Activated CD4-positive, alpha-beta T cell treated with anti-CD3 and anti-CD28 coated beads, Interleukin-2, amount 10 ng/mL, durations not matched to agents 7 days and 5 days (primary cell): ENCODE data around the gene RNF113A. TPM values are rescaled to one million over a fixed set of nuclear protein-coding genes. Genes with fewer than 3 reads are reported as not detected.
"Not testable (repeated sequence)": the region's sequence is repeated elsewhere in the genome, so short reads cannot be mapped to it uniquely, and the experiment has no call there.

Experiments used
- CTCF ChIA-PET: fragments of 350-600 bp; sonication (Branson Sonifier 250); formaldehyde crosslinking; loops from one replicate; lab custom pipeline; 2021; ENCODE audit warnings: antibody characterized with exemption; lab: Charles Lee
- POLR2A ChIA-PET: fragments of 350-600 bp; sonication (Branson Sonifier 250); formaldehyde crosslinking; loops from one replicate; lab custom pipeline; 2021; ENCODE audit warnings: antibody characterized with exemption; lab: Charles Lee
- DNase-seq: peaks from one replicate; pipeline ENCODE4 v3.0.0-alpha.2; 2020
- H3K27ac Mint-ChIP-seq: one replicate; pipeline ENCODE4 v1.8.0; 2021; ENCODE audit warnings: mild to moderate bottlenecking, moderate library complexity, mixed read lengths
- H3K27me3 Mint-ChIP-seq: one replicate; pipeline ENCODE4 v1.8.0; 2021; ENCODE audit warnings: mixed read lengths
- H3K36me3 Mint-ChIP-seq: one replicate; pipeline ENCODE4 v1.8.0; 2021; ENCODE audit warnings: low read depth, mixed read lengths
- H3K4me1 Mint-ChIP-seq: one replicate; pipeline ENCODE4 v1.8.0; 2021; ENCODE audit warnings: mixed read lengths
- H3K4me3 Mint-ChIP-seq: one replicate; pipeline ENCODE4 v1.8.0; 2021; ENCODE audit warnings: mild to moderate bottlenecking, moderate library complexity, mixed read lengths
- H3K9me3 Mint-ChIP-seq: one replicate; pipeline ENCODE4 v1.8.0; 2021; ENCODE audit warnings: mixed read lengths
- total RNA-seq, 2 experiments: library from RNA; stranded (reverse); gene quantifications; one replicate each; pipeline ENCODE4 v1.2.3, GENCODE V29; 2021

The RNF113A gene
- total RNA-seq, 2 experiments from 2014 or later, result 28.8 to 30.4 TPM

DNA sequence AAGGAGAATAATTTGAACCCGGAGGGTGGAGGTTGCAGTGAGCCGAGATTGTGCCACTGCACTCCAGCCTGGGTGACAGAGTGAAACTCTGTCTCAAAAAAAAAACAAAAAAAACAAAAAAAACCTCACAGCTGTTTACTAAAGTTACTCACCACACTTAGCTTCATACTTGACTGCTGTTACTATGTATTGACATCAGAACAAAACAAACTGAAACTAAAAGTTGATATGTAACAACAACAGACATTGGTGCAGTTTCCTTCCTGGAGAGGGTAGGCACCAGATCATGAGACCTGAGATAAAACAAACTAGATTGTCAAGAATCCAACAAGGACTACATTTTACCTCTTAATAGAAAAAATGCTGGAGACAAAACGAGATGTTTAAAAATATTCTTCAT is 49.8 kb downstream of the RNF113A start:
- POLR2A ChIA-PET, H3K36me3 Mint-ChIP-seq, H3K9me3 Mint-ChIP-seq, H3K27me3 Mint-ChIP-seq: not testable (repeated sequence)
- H3K27ac Mint-ChIP-seq, result peak overlapping the region; percentile 92
- peak overlapping the region; percentile 48 for H3K4me3 Mint-ChIP-seq
- peaks cover 18% of the 10 kb centered on the region for H3K4me1 Mint-ChIP-seq
- DNase-seq, result peak; percentile 32
- CTCF ChIA-PET, result interaction anchor here (1.1 kb wide), 1 partner anchor 23 kb away, joined by 4 read pairs; no protein-coding TSS in a partner anchor

Other genes starting within 250 kb of the RNF113A start
- gene SEPTIN6, start 178.6 kb downstream of the RNF113A start, total RNA-seq, result 100 to 1,000 TPM; 298 to 329 TPM
- 1 to 10 TPM; 3.1 to 3.3 TPM for gene SOWAHD, start 113.1 kb downstream of the RNF113A start, total RNA-seq
- 1,000 to 10,000 TPM; 1,629 to 1,903 TPM for gene RPL39, start 80.1 kb downstream of the RNF113A start, total RNA-seq
- gene UPF3B, start 18.8 kb downstream of the RNF113A start, total RNA-seq, result 10 to 100 TPM; 11.8 to 12.3 TPM
- 100 to 1,000 TPM in 1 of 2 experiments, 10 to 100 TPM in 1; 64.9 to 104 TPM for gene NDUFA1, start 99 bp upstream of the RNF113A start, total RNA-seq
- not detected for gene AKAP14, start 24.2 kb upstream of the RNF113A start, total RNA-seq
- gene NKAP, start 72.0 kb upstream of the RNF113A start, total RNA-seq, result 1 to 10 TPM; 7.3 to 8.4 TPM
- gene RHOXF2B, start 206.0 kb upstream of the RNF113A start, total RNA-seq, result not detected
- gene RHOXF1, start 244.2 kb upstream of the RNF113A start, total RNA-seq, result not detected